Measurements from ENCODE around the gene INPPL1.
A peak's percentile ranks its signal among the peaks of the same experiment; 100 is the strongest.

The INPPL1 gene

DNA sequence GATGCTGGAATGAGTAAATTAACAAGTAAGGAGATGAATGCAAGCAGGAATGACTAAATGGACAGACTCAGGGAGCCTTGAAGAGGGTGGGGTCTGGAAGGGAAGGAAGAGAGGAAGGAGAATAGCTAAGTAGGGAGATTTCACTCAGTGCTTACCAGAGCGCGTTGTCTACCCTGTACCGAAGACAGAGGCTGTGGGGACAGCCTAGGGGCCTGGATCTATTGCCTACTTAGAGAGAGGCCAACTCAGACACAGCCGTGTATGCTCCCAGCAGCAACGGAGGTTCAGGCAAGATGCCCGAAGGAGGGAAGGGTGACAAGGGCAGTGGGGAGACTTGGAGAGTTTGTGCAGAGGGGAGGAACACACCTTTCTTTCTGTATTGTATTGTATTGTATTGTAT lies 7.9 kb upstream of the INPPL1 start, which contains the start of gene FOLR2:
Gene FOLR2, plus strand, starts transcription at position 157 of the 400 bp plus-strand sequence. CDS start 1,791 bp downstream, outside the sequence.
- no peak for DNase-seq

DNA sequence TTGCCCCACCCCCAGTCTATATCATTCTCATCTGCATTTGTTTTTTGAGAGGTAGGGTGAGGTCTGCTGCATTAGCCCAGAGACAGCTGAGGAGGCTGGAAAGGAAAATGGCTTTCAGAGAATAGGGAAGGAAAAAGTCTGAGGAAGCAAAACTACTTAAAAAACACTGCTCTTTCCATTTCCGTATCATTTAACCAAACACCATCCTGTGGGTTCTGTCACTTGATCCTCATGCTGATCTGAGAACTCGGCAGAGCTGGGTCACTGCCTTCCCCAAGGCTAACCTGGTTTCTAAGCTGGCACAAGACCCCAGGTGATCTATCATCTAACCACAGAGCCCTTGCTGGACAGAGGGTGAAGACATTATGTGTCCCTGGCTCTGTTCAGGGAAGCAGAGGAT lies 6.7 kb upstream of the INPPL1 start:
- DNase-seq: no peak

DNA sequence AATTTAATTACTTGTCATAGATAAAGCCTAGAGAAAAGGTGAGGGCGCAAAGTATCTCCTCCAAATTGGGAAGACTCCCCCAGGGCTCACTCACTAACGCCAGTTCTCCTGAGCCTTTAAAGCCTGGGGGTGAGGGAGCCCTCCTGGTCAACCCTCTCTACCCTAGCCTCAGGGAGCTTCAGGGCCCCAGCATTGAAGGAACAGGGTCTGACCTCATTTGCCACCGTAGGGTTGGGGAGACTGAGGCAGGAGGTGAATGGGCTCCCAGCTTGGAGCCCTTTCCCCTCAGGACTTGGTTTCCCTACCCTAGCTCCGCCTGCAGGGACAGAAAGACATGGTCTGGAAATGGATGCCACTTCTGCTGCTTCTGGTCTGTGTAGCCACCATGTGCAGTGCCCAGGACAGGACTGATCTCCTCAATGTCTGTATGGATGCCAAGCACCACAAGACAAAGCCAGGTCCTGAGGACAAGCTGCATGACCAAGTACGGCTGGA lies 6.3 kb upstream of the INPPL1 start:
- DNase-seq: no peak

GRCh38 chr11:72220696-72221363 lies 3.7 kb upstream of the INPPL1 start:
- DNase-seq: no peak

- no peak for DNase-seq
Observed at GRCh38 chr11:72221386-72222075, 3.0 kb upstream of the INPPL1 start.

GRCh38 chr11:72222106-72222891 lies 2.3 kb upstream of the INPPL1 start:
- DNase-seq: no peak

- peak; percentile 91 for DNase-seq
Observed at GRCh38 chr11:72222907-72223614, 1.5 kb upstream of the INPPL1 start.

GRCh38 chr11:72223615-72224563 lies 678 bp upstream of the INPPL1 start:
- peak; percentile 34 for DNase-seq

DNA sequence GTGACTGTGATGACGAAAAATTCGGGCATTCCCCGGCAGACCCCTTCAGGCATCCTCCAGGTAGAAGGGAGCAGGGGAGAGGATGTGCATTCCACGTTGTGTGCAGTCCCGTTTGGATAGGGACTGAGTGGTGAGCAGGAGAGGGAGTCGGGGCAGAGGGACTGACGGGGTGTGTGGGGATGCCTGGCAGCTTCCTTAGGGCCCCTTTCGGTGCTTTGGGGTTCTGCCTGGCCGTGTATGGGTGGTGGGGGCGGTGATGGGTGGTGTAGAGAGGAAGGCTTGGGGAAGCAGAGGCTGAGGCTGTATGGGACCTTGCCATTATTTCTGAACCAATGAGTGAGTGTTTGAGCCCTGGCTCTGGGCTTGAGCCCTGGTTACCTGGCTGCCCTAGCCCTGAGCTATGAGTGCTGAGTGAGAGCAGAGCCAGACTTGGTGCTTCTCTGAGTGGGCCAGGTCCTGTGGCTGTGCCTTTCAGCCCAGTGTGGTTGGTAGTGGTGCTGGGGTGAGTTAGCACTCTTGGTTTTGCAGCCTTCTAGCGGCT lies 914 bp downstream of the INPPL1 start:
- DNase-seq: peak; percentile 24

GRCh38 chr11:72226701-72227100 lies 2.1 kb downstream of the INPPL1 start:
- no peak for DNase-seq

DNA sequence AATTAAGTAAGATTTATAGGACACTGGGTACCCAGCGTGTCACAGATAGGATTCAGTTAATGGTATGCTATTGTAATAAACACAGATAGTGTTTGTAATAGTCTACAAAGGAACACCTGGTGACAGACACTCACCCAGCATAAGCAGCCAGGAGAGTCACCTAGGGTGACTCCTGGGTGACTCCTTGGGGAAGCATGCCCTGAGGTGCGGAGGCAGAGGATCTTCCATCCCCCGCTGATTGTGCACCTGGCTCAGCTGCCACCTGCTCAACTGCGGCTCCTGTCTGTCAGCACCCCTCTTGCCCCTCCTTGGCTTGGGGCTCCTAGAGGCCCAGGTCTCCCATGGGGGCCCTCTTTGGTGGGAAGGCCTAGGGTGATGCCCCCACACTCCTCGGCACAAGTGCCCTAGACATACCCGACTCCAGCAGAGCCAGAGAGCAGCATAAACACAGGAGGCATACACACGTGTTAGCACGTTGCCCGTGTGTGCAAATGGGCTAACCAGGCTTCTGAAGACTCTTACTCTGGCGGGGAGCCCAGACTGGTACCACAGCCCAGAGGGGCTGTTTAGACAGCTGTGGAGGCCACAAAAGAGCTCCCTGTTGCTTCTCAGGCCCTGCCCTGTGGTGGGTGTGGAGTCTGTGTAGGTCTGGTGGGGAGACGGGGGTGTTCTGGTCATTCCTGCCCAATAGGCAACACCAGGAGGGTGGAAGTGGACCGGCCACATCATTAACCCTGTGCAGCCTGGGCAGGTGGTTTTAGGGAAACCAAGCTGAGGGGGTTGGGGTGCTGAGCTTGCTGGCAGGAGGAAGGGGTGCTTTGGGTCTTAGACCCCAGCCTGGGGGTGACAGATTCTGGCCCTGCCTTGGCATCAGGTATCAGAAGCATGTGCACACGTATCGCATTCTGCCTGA lies 3.0 kb downstream of the INPPL1 start:
- DNase-seq: no peak

- no peak for DNase-seq
Observed at GRCh38 chr11:72228229-72228843, 3.8 kb downstream of the INPPL1 start.

- no peak for DNase-seq
Observed at GRCh38 chr11:72228844-72229231, 4.3 kb downstream of the INPPL1 start.

DNA sequence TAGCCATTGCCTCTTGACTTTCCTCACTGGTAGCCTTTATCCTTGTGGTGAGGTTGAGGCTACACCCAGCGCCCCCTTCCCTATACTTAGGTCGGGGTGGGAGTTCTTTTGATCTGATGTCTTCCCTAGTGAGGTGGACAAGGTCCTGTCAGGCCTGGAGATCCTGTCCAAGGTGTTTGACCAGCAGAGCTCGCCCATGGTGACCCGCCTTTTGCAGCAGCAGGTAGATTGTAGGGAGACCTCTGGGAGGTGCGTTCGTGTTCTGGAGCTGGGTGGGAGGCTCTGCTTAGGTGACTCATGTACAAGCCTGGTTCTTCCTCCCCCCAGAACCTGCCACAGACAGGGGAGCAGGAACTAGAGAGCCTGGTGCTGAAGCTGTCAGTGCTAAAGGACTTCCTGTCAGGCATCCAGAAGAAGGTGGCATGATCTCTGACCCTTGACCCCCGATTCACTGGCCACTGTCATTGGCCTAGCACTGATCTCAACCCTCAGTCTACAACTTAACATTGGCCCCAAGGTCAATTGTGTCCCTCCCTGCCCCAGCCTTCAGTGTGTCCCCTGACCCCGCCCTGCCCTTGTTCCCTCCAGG lies 4.9 kb downstream of the INPPL1 start:
- no peak for DNase-seq

GRCh38 chr11:72229925-72230763 lies 5.6 kb downstream of the INPPL1 start:
- no peak for DNase-seq

GRCh38 chr11:72230764-72231365 lies 6.3 kb downstream of the INPPL1 start:
- no peak for DNase-seq

- DNase-seq: no peak
Observed at GRCh38 chr11:72231396-72232259, 7.1 kb downstream of the INPPL1 start.
